SK-N-SH (cell line): ENCODE data around the gene STOX1.

Source experiments
- EZH2phosphoT487 ChIP-seq: fragments of 200-600 bp; sonication (generic); IDR thresholded peaks from 2 replicates; pipeline ENCODE4 v1.6.1; 2017; ENCODE audit warnings: low read depth, mixed run types, mild to moderate bottlenecking, antibody characterized with exemption, moderate library complexity, borderline replicate concordance
- POLR2AphosphoS5 ChIP-seq: IDR thresholded peaks from 2 replicates; pipeline ENCODE4 v1.6.1; 2012; ENCODE audit warnings: low read depth, low read length
- RCOR1 ChIP-seq: fragments of 150-350 bp; IDR thresholded peaks from 2 replicates; pipeline ENCODE4 v1.6.1; 2017; ENCODE audit warnings: antibody characterized with exemption, low read length
- TAF1 ChIP-seq: IDR thresholded peaks from 2 replicates; pipeline ENCODE4 v1.6.1; 2012; ENCODE audit warnings: low read depth, mild to moderate bottlenecking, low read length, moderate library complexity, borderline replicate concordance
- YY1 ChIP-seq: IDR thresholded peaks from 2 replicates; pipeline ENCODE4 v1.4.0; 2012; ENCODE audit warnings: low read depth, mild to moderate bottlenecking
- TF ChIP-seq, protein P1 (sequence below): fragments of 150-350 bp; IDR thresholded peaks from 2 replicates; pipeline ENCODE4 v1.6.1; 2017; ENCODE audit warnings: antibody characterized with exemption, low read length, low read depth, borderline replicate concordance
- TF ChIP-seq, protein P2 (sequence below): fragments of 200-600 bp; sonication (generic); IDR thresholded peaks from 2 replicates; pipeline ENCODE4 v1.6.1; 2017; ENCODE audit warnings: antibody characterized with exemption, mild to moderate bottlenecking, moderate library complexity
- TF ChIP-seq, protein P3 (sequence below): IDR thresholded peaks from 2 replicates; pipeline ENCODE4 v1.4.0; 2012; ENCODE audit warnings: low read depth

DNA sequence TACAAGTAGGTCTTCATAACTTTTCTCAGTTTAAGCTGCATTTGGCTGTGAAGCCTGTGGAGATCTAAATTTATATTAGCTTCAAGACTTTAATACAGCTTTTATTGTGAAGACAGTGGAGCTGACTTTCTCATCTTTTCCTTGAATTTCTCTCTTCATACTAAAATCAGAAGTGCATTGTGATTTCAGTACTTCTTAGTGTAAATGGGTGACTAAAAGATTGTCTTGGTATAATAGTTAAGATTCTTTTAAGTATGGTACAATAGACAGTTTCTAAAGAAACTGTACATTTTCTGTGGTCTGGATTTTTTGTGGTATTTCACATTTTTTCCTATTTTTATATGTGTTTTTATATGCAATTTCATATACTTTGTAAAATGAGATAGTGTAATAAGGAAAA, 107.7 kb downstream of the STOX1 start:
- TF ChIP-seq POLR2AphosphoS5 (no peak), EZH2phosphoT487 (no peak), TAF1 (no peak), YY1 (no peak), RCOR1 (no peak)
- TF ChIP-seq, protein P1, sequence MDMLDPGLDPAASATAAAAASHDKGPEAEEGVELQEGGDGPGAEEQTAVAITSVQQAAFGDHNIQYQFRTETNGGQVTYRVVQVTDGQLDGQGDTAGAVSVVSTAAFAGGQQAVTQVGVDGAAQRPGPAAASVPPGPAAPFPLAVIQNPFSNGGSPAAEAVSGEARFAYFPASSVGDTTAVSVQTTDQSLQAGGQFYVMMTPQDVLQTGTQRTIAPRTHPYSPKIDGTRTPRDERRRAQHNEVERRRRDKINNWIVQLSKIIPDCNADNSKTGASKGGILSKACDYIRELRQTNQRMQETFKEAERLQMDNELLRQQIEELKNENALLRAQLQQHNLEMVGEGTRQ = no peak
- TF ChIP-seq, protein P2, sequence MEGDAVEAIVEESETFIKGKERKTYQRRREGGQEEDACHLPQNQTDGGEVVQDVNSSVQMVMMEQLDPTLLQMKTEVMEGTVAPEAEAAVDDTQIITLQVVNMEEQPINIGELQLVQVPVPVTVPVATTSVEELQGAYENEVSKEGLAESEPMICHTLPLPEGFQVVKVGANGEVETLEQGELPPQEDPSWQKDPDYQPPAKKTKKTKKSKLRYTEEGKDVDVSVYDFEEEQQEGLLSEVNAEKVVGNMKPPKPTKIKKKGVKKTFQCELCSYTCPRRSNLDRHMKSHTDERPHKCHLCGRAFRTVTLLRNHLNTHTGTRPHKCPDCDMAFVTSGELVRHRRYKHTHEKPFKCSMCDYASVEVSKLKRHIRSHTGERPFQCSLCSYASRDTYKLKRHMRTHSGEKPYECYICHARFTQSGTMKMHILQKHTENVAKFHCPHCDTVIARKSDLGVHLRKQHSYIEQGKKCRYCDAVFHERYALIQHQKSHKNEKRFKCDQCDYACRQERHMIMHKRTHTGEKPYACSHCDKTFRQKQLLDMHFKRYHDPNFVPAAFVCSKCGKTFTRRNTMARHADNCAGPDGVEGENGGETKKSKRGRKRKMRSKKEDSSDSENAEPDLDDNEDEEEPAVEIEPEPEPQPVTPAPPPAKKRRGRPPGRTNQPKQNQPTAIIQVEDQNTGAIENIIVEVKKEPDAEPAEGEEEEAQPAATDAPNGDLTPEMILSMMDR = no peak
- TF ChIP-seq, protein P3, sequence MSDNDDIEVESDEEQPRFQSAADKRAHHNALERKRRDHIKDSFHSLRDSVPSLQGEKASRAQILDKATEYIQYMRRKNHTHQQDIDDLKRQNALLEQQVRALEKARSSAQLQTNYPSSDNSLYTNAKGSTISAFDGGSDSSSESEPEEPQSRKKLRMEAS = no peak
